MCF 10A (cell line): ENCODE results near the gene ALPG. TPM values are rescaled to one million over a fixed set of nuclear protein-coding genes. Genes with fewer than 3 reads are reported as not detected.
"Not testable (repeated sequence)": the region's sequence is repeated elsewhere in the genome, so short reads cannot be mapped to it uniquely, and the experiment has no call there.

Source experiments
- BruUV-seq: library from RNA; stranded (reverse); fragments of 400-500 nt; replicated peaks from 2 replicates; lab custom pipeline; 2021; lab: Mats Ljungman, UMichigan
- CTCF ChIA-PET: fragments of 300-600 bp; sonication (Branson Sonifier 250); formaldehyde crosslinking; extraction: SDS; loops from one replicate; lab custom pipeline; 2021; ENCODE audit warnings: antibody characterized with exemption, inconsistent platforms; lab: Yijun Ruan, JAX
- POLR2A ChIA-PET: fragments of 300-600, 350-650 bp; sonication (Branson Sonifier 250); formaldehyde crosslinking; extraction: SDS; loops from one replicate; lab custom pipeline; 2020; ENCODE audit warnings: antibody characterized with exemption, inconsistent platforms; lab: Yijun Ruan, JAX
- DNase-seq: peaks from one replicate; pipeline ENCODE4 v3.0.0-alpha.2; 2018; ENCODE audit not compliant: unreplicated experiment
- H3K27ac Mint-ChIP-seq: one replicate; pipeline ENCODE4 v1.8.0; 2022; ENCODE audit warnings: mild to moderate bottlenecking, low read depth, mixed read lengths; ENCODE audit not compliant: unreplicated experiment
- H3K27me3 Mint-ChIP-seq: one replicate; pipeline ENCODE4 v1.8.0; 2022; ENCODE audit warnings: mixed read lengths; ENCODE audit not compliant: insufficient read depth, unreplicated experiment
- H3K36me3 Mint-ChIP-seq: one replicate; pipeline ENCODE4 v1.8.0; 2022; ENCODE audit warnings: mild to moderate bottlenecking, moderate library complexity, mixed read lengths; ENCODE audit not compliant: insufficient read depth, unreplicated experiment
- H3K4me1 Mint-ChIP-seq: one replicate; pipeline ENCODE4 v1.8.0; 2022; ENCODE audit warnings: mixed read lengths; ENCODE audit not compliant: insufficient read depth, unreplicated experiment
- H3K4me3 Mint-ChIP-seq: one replicate; pipeline ENCODE4 v1.8.0; 2022; ENCODE audit warnings: mild to moderate bottlenecking, moderate library complexity, mixed read lengths; ENCODE audit not compliant: unreplicated experiment
- H3K9me3 Mint-ChIP-seq: one replicate; pipeline ENCODE4 v1.8.0; 2022; ENCODE audit warnings: mixed read lengths; ENCODE audit not compliant: unreplicated experiment
- CTCF ChIP-seq: fragments of 200-600 bp; IDR thresholded peaks from one replicate; pipeline ENCODE4 v1.8.0; 2022; ENCODE audit warnings: antibody characterized with exemption, mild to moderate bottlenecking; ENCODE audit not compliant: unreplicated experiment
- intact Hi-C: fragments of 100-400 bp; cut with micrococcal nuclease; formaldehyde crosslinking; loops from 2 replicates; pipeline ENCODE4 v1.14.1; 2022
- total RNA-seq: library from RNA; stranded (reverse); gene quantifications from 2 replicates; pipeline ENCODE4 v1.2.3, GENCODE V29; 2022

ALPG gene
- total RNA-seq, 1 experiment from 2014 or later: not detected

- intact Hi-C loops: loop anchor here (1.0 to 5.0 kb wide), 4 partner anchors 68 to 588 kb away; no protein-coding TSS in a partner anchor
- peak; percentile 77 for DNase-seq
- CTCF ChIA-PET: interaction anchor here (0.5 to 4.1 kb wide), 28 partner anchors 13 to 724 kb away, joined by 3 to 48 read pairs (median 4); partner anchors contain the start of genes ALPP, CHRNG and PRSS56
- H3K36me3 Mint-ChIP-seq, H3K9me3 Mint-ChIP-seq, BruUV-seq, H3K4me1 Mint-ChIP-seq, H3K27me3 Mint-ChIP-seq, POLR2A ChIA-PET, H3K4me3 Mint-ChIP-seq, H3K27ac Mint-ChIP-seq: not testable (repeated sequence)
- peak; percentile 93 for TF ChIP-seq CTCF
Observed at GRCh38 chr2:232440220-232441018, 33.8 kb downstream of the ALPG start.

DNA sequence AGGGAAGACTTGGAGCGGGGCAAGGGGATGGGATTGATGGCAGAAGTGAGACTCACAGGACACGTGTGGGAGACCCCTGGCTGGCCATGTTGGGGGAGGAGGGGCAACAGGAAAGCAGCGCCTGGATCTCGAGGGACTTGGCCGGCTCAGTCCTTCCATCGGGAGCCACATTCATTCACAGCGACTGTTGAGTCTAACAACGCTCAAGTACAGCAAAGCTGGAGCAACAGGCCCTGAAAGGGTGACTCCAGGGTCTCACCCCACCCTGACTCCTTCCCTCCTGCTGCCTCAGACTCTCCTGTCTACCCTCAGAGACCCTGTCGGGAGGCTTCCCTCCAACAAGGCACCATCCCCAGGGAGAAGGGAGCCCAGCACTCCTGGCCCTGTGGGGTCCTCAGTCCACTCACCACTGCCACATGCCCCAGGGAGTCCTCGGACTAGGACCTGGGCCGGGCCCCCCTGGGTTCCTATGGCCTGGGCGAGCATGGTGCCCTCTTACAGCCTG is 34.6 kb downstream of the ALPG start:
- ChIA-PET CTCF (interaction anchor here (0.6 to 4.1 kb wide), 9 partner anchors 24 to 588 kb away, joined by 3 to 48 read pairs (median 4); no protein-coding TSS in a partner anchor), POLR2A (no interaction called here)
- Mint-ChIP-seq H3K4me1 (no peaks in the 10 kb centered on the region), H3K27me3 (peaks cover 1% of the 10 kb centered on the region), H3K36me3 (no peaks in the 10 kb centered on the region), H3K27ac (no peak overlapping the region), H3K4me3 (no peak overlapping the region), H3K9me3 (no peaks in the 10 kb centered on the region)
- BruUV-seq: no TSS peak
- no peak for TF ChIP-seq CTCF
- no peak for DNase-seq
- intact Hi-C loops: loop anchor here (2.0 to 5.0 kb wide), 2 partner anchors 69 to 108 kb away; no protein-coding TSS in a partner anchor

GRCh38 chr2:232441922-232442321 is 35.3 kb downstream of the ALPG start:
- H3K27ac Mint-ChIP-seq, H3K4me3 Mint-ChIP-seq, DNase-seq, H3K9me3 Mint-ChIP-seq, H3K4me1 Mint-ChIP-seq, H3K36me3 Mint-ChIP-seq, H3K27me3 Mint-ChIP-seq, BruUV-seq, POLR2A ChIA-PET: not testable (repeated sequence)
- CTCF ChIA-PET: interaction anchor here (0.7 to 4.1 kb wide), 4 partner anchors 23 to 589 kb away, joined by 3 to 48 read pairs (median 6); no protein-coding TSS in a partner anchor
- intact Hi-C loops: loop anchor here (2.0 to 5.0 kb wide), 2 partner anchors 70 to 109 kb away; no protein-coding TSS in a partner anchor

DNA sequence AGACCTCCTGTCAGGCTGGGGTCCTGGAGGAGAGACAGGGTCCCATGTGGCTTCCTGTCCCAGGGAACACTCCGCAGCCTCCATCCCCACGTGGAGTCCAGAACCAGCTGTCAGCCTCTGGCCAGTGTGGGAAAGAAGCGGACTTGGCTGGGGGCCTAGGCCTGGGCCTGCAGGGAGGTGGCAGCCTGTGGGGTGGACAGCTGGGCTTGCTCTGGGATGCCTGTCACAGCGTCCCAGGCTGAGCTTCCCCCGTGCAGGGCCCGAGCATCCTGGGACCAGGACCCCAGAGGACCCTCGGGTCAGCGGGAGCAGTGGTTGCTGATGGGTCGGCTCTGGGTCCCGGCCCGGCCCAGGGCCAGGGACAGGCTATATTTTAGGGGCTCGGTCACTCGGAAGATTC is 35.8 kb downstream of the ALPG start:
- H3K9me3 Mint-ChIP-seq, POLR2A ChIA-PET, H3K36me3 Mint-ChIP-seq, DNase-seq, H3K4me1 Mint-ChIP-seq, H3K27me3 Mint-ChIP-seq, H3K4me3 Mint-ChIP-seq, H3K27ac Mint-ChIP-seq, BruUV-seq: not testable (repeated sequence)
- CTCF ChIA-PET: interaction anchor here (0.7 to 4.1 kb wide), 2 partner anchors 108 to 318 kb away, joined by 3 to 48 read pairs; no protein-coding TSS in a partner anchor
- intact Hi-C loops: loop anchor here (5.0 kb wide), 1 partner anchor 70 kb away; no protein-coding TSS in a partner anchor

- H3K9me3 Mint-ChIP-seq, H3K4me3 Mint-ChIP-seq, DNase-seq, H3K36me3 Mint-ChIP-seq, CTCF ChIA-PET, POLR2A ChIA-PET, H3K4me1 Mint-ChIP-seq, H3K27me3 Mint-ChIP-seq, H3K27ac Mint-ChIP-seq, BruUV-seq: not testable (repeated sequence)
- intact Hi-C loops: loop anchor here (5.0 kb wide), 1 partner anchor 71 kb away; no protein-coding TSS in a partner anchor
Observed at GRCh38 chr2:232443047-232443446, 36.4 kb downstream of the ALPG start.

DNA sequence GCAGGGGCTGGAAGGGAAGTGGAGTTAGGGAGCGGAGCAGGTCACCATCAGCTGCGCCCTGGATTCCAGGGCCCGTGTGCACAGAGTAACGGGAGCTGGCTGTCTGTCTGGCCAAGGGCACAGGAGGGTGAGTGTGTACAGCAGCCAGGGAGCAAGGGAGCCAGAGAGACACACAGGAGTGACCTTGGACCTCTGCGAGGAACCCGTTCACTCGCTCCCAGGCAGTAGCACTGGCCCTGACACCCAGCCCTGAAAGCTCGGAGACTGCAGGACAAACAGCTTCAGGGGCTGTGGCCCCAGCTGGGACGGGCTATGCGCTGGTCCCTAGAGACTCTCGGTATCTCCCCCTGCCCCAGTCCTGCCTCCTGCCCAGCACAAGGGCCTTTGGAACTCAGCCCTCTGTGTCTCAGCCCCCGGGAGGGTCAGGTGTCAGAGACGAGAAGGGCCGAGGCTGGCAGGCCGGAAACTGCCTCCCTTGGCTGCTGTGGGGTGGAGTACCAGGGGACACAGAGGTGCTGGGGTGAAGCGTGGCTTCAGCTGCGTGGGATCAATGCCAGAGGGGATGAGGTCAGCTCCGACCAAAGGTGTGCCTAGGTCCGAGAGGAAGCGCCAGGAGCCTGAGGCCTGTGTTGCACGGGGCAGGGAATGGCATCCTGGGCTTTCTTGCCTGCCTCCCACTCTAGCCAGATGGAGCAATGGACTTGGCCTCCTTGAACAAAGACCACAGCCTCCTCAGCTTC is 37.2 kb downstream of the ALPG start:
- H3K36me3 Mint-ChIP-seq, H3K4me3 Mint-ChIP-seq, H3K4me1 Mint-ChIP-seq, H3K27ac Mint-ChIP-seq, POLR2A ChIA-PET, H3K27me3 Mint-ChIP-seq, BruUV-seq, H3K9me3 Mint-ChIP-seq: not testable (repeated sequence)
- peak; percentile 1 for DNase-seq
- intact Hi-C loops: loop anchor here (1.0 to 5.0 kb wide), 2 partner anchors 72 to 78 kb away; no protein-coding TSS in a partner anchor
- CTCF ChIA-PET: interaction anchor here (0.6 to 1.4 kb wide), 4 partner anchors 16 to 652 kb away, joined by 3 to 5 read pairs (median 4); no protein-coding TSS in a partner anchor
